Lung microvascular endothelial cell (primary cell): ENCODE results near the gene LAMB1. TPM values are rescaled to one million over a fixed set of nuclear protein-coding genes. Genes with fewer than 3 reads are reported as not detected.

Source experiments
- DNase-seq, 2 donors: peaks; one replicate each; pipeline versions ENCODE4 v3.0.0 to v3.0.0-alpha.2; 2010; ENCODE audit warnings: low read depth in 2 of 2
- total RNA-seq: library from RNA; depleted of rRNA; stranded (reverse); fragments of >200 nt; gene quantifications from 2 replicates; pipeline ENCODE4 v1.2.1, GENCODE V29; 2014

LAMB1 gene
- total RNA-seq, 1 donor from 2014 or later: 315 TPM

GRCh38 chr7:107999779-108000560 lies 3.0 kb downstream of the LAMB1 start:
- DNase-seq: peak in 1 of 2 donors; percentile 73

- DNase-seq: peak in 1 of 2 donors; percentile 27
Measured at GRCh38 chr7:107998660-107999480, 4.1 kb downstream of the LAMB1 start.

- peak in 1 of 2 donors; percentile 30 for DNase-seq
Measured at GRCh38 chr7:107998150-107998549, 4.8 kb downstream of the LAMB1 start.

DNA sequence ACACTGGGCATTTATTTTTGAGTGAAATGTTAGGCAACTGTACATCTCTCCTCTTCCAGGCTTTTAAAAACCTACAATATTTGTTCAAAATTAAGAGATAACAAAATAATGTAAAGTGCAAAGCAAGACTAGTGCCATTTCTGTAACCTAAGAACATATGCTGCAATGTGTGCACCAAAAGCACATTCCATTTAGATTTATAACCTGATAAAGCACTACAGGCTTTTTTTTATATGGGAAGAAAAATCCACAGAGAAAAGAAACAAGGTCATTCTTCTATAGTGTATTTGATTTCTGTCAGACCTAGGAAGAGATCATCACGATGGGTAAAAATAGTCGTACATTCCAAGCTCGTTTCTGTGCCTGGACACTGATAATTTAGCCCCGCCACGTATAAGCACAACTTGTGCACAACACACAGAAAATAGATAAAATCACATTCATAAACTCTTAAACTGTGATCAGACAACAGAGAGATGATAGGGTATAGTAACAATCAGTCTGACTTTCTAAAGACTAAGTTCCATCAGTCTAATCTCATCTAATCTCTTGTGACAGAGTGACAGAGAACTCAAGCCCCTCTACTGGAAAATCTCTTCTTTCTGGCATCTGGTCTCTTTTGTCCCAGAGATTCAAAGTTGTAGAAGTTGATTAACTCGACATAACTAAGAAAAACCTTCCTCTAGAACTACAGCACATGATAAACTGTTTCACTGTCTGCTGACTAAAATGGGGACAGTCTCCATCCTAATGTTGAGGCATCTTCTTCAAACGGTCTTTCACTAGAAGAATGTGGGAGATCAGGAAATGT lies 6.7 kb downstream of the LAMB1 start:
- peak in 1 of 2 donors; percentile 52 for DNase-seq

- DNase-seq: peak; percentile 92 to 93
Measured at GRCh38 chr7:107995184-107996071, 7.5 kb downstream of the LAMB1 start.

DNA sequence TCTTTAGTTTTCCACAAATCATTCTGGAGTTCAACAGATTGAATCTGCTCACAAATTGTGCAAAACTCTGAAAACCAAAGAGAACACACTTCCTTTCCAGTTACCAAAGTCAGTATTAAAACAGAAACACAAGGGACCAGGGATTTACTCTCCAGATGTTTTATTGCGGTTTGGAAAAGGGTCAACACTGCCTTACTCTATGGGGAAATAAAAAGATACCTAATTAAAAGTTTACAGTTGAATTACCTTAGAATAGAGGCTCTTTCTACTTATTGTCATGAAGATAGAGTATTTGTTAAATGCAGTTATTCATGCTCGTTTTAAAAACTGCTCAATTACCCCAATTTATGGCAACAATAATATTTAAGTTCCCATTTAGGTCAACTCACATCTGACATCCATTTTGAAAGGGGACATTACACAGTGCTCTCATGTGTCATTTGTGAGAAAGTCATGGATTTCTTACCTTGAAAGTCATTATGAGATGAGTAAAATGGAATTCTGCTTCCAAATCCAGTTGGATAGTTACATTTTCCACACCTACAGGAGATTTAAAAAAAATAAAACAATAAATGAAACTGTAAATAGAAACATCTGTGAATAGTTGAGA lies 8.4 kb downstream of the LAMB1 start:
- DNase-seq: no peak

DNA sequence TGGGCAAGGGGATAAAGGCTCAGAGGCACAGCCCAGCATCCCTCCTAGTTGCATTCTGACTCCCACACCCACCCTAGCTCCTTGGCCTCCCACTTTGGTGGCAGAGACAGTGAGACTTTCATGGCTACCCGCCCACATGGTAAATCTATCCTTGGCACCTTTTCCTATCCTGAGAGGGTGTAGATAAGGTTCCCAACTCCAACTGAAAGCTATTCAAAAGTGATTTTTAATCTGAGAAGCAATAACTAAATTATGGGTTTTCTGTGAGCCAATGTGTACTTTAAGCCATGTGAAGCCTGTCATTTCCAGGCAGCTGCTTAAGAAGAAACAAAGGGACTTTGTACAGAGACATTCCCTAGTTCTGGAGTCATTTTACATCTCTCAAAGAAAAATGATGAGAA lies 9.1 kb downstream of the LAMB1 start:
- no peak for DNase-seq

GRCh38 chr7:107989618-107990373 lies 13.2 kb downstream of the LAMB1 start:
- DNase-seq: peak in 1 of 2 donors; percentile 32

DNA sequence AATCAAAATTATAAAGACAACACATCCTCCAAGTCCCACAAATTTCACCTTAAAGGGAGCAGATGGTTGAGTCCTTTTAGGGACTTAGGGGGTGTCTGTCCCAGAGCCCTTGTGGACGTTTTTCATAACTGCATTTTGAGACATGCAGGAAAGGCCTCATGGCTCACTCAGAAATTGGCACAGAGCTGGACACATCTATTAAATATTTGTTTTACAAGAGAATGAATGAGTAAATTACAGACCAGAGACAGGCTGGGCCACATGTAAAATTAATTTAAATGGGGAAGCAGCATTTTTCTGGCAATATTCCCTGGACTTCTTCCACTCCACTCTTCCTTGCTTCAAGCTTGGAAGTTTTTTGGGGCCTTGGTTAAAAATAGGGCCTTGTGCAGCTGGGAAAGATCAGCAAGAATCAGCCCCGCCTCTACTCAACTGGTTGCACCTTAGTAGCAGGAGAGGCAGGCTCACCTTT lies 20.0 kb downstream of the LAMB1 start:
- no peak for DNase-seq

GRCh38 chr7:107982042-107982840 lies 20.7 kb downstream of the LAMB1 start:
- no peak for DNase-seq

DNA sequence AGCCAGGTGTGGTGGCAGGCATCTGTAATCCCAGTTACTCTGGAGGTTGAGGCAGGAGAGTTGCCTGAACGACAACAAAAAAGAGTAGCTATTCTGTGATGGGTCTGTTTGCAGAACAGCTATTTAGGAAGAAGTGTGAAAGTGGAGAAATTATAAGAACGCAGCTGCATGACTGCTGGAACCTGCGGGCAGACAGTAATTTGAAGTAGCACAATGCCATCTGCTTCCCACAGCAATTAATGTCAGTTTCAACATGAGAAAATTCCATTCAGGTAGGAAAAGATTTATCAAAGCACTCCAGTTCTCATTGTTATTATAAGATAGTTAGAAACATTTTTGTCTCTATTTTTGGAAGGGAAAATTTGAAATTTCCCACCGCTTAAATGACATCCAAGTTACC lies 21.5 kb downstream of the LAMB1 start:
- peak in 1 of 2 donors; percentile 57 for DNase-seq

- DNase-seq: no peak
Measured at GRCh38 chr7:107980671-107981190, 22.2 kb downstream of the LAMB1 start.

DNA sequence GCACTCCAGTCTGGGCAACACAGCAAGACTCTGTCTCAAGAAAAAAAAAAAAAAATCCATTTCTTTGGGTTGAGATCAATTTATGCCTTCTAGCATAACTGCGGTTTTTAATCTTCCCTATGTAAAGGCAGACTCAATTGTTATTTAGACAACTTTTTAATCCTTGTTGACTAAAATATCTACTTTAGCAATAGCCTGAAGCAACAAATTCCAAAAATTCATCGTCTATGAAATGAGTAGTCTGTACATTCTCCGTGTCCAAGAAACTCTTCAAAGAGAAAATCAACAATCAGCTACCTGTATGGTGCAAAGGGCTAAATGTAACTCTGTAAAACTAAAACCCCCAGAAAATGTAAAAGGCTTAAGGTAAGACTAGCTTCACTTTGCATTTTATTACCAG lies 22.8 kb downstream of the LAMB1 start:
- no peak for DNase-seq

DNA sequence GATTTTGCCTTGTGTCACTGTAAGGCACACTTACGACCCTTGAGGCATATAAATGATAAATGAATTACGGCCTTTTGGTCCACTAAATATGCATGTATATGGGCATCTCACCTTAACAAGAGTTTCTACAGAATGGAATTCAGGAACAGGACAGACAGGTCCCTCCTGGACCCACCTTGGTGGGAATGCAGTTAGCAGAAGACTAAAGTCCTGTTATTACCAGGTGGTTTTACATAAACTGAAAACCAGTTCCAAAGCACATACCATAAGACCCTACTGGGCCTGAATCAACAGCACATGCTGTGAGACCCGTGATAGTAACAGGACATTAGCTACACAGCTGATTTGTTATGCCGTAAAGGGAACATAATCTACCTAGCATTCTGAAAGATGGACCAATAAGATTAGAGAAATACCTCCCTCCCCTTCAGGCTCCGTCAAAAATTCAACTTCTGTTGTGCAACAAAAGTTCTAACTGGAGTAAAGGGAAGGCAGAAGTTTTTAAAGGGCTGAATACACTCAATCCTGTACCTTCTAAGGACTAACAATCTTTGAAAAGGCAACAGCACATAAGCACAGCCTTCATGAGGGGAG lies 24.0 kb downstream of the LAMB1 start:
- no peak for DNase-seq

GRCh38 chr7:107977048-107977447 lies 25.9 kb downstream of the LAMB1 start:
- DNase-seq: no peak

DNA sequence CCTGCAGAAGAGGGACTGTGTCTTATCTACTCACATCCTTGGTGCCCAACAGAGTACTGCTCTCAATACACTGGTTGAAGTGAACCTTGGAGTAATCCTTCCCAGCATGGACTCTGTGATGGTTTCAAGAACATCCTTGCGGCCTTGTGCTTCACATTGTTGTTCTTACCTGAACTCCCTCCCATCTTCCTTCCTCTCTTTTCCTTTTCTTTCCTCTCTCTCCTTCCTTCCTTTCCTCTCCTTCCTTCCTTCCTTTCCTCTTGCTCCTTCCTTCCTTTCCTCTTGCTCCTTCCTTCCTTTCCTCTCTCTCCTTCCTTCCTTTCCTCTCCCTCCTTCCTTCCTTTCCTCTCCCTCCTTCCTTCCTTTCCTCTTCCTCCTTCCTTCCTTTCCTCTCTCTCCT lies 26.3 kb downstream of the LAMB1 start:
- DNase-seq: no peak

DNA sequence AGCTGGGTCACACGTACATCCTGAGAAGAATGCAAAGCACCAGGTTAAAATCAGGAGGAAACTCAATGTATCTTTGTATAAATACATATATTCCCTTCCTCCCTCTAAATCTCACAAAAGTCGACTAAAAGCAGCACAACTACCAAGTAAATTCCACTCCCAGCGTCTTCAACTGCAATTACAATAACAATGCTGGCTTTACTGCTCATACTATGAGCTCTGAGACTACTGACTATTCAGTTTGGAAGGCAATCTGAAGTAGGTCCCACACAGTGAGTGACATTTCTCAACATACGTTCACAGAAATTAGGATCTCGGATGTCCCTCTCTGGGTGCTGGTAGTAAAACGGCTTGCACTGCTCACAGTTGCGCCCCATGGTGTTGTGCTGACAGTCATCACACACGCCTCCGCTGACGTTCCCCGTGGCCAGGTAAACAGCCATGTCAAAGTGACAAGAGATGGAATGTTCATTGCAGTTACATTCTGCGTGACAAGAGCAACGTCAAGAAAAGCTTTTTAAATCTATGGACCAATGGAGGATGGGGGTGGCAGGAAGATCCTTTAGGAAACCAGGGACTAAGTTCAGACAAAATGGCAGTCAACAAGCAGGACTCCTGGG lies 27.5 kb downstream of the LAMB1 start:
- DNase-seq: no peak

DNA sequence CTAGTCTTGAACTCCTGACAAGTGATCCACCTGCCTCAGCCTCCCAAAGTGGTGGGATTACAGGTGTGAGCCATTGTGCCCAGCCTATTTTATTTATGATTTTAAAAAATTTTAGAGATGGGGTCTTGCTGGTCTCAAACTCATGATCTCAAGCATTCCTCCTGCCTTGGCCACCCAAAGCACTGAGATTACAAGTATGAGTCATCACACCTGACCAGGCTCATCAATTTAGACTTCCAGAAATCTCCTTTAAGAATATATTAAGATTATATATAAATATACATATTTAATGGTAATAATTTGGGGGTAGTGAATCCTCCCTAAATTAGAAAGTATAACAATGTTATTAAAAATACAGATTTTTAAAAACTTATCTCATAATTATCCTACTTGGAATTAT lies 29.1 kb downstream of the LAMB1 start:
- no peak for DNase-seq
